Smooth muscle cell (in vitro differentiated cells): ENCODE data around the gene RECK. TPM values are rescaled to one million over a fixed set of nuclear protein-coding genes. Genes with fewer than 3 reads are reported as not detected.

Experiments used
- DNase-seq: peaks from one replicate; lab custom pipeline; 2025; ENCODE audit not compliant: unreplicated experiment; lab: John Stamatoyannopoulos, UW
- H2AFZ ChIP-seq: fragments of 200-600 bp; sonication (generic); 2 replicates; pipeline ENCODE4 v1.6.0; 2016; ENCODE audit warnings: antibody characterized with exemption, low read depth, mild to moderate bottlenecking
- H3F3A ChIP-seq: fragments of 200-600 bp; sonication (generic); 2 replicates; pipeline ENCODE4 v1.6.0; 2017; ENCODE audit warnings: antibody characterized with exemption, low read depth
- H3K27ac ChIP-seq: fragments of 200-600 bp; sonication (generic); 2 replicates; pipeline ENCODE4 v1.5.1; 2016; ENCODE audit warnings: low read depth, mild to moderate bottlenecking
- H3K27me3 ChIP-seq: fragments of 200-600 bp; sonication (generic); 2 replicates; pipeline ENCODE4 v1.6.1; 2016; ENCODE audit warnings: low read depth, mild to moderate bottlenecking
- H3K36me3 ChIP-seq: fragments of 200-600 bp; sonication (generic); 2 replicates; pipeline ENCODE4 v1.5.1; 2016; ENCODE audit warnings: low read depth
- H3K4me1 ChIP-seq: fragments of 200-600 bp; sonication (generic); 2 replicates; pipeline ENCODE4 v1.5.1; 2016; ENCODE audit warnings: low read depth
- H3K4me2 ChIP-seq: fragments of 200-600 bp; sonication (generic); 2 replicates; pipeline ENCODE4 v1.6.0; 2016; ENCODE audit warnings: mild to moderate bottlenecking
- H3K4me3 ChIP-seq: fragments of 200-600 bp; sonication (generic); 2 replicates; pipeline ENCODE4 v1.5.1; 2016; ENCODE audit warnings: mild to moderate bottlenecking
- H3K79me2 ChIP-seq: fragments of 200-600 bp; sonication (generic); 2 replicates; pipeline ENCODE4 v1.6.0; 2016; ENCODE audit warnings: low read depth, mild to moderate bottlenecking
- H3K9ac ChIP-seq: fragments of 200-600 bp; sonication (generic); 2 replicates; pipeline ENCODE4 v1.6.0; 2016; ENCODE audit warnings: low read depth
- H3K9me3 ChIP-seq: fragments of 200-600 bp; sonication (generic); replicated peaks from 2 replicates; pipeline ENCODE4 v1.5.1; 2016; ENCODE audit warnings: low read depth
- H4K20me1 ChIP-seq: fragments of 200-600 bp; sonication (generic); 2 replicates; pipeline ENCODE4 v1.6.0; 2016; ENCODE audit warnings: low read depth
- WGBS: methylation state at CpG from one replicate; pipeline ENCODE4 v1.1.7; 2016; ENCODE audit warnings: low lambda C conversion rate; 5-methylcytosine and 5-hydroxymethylcytosine counted together
- polyA plus RNA-seq: library from polyadenylated mRNA; unstranded; fragments of >200 nt; fragmentation: Nextera tagmentation; extraction: Ambion mirVana; gene quantifications from 2 replicates; pipeline ENCODE4 v1.2.1, GENCODE V29; 2016
- total RNA-seq: library from RNA; depleted of rRNA; stranded (reverse); fragments of >200 nt; gene quantifications from 2 replicates; pipeline ENCODE4 v1.2.3, GENCODE V29; 2014
- TF ChIP-seq, protein P1 (sequence below): fragments of 200-600 bp; sonication (generic); IDR thresholded peaks from 2 replicates; pipeline ENCODE4 v1.5.1; 2017; ENCODE audit warnings: borderline replicate concordance, mild to moderate bottlenecking, antibody characterized with exemption; ENCODE audit not compliant: insufficient read depth, poor library complexity, severe bottlenecking

RECK gene
- total and polyA plus RNA-seq, 2 experiments from 2014 or later: 42.9 to 50.0 TPM

- no peak for DNase-seq
- Histone ChIP-seq H3K4me1 (peaks cover 8% of the 10 kb centered on the region), H3K9ac (no peak overlapping the region), H3K4me2 (no peak overlapping the region), H3K27ac (no peak overlapping the region), H3K4me3 (no peak overlapping the region), H3F3A (peaks cover 3% of the 10 kb centered on the region), H3K9me3 (no peaks in the 10 kb centered on the region), H2AFZ (no peak overlapping the region), H4K20me1 (peaks cover 79% of the 10 kb centered on the region), H3K36me3 (peaks cover 3% of the 10 kb centered on the region), H3K79me2 (peaks cover 16% of the 10 kb centered on the region), H3K27me3 (no peaks in the 10 kb centered on the region)
- TF ChIP-seq, protein P1, sequence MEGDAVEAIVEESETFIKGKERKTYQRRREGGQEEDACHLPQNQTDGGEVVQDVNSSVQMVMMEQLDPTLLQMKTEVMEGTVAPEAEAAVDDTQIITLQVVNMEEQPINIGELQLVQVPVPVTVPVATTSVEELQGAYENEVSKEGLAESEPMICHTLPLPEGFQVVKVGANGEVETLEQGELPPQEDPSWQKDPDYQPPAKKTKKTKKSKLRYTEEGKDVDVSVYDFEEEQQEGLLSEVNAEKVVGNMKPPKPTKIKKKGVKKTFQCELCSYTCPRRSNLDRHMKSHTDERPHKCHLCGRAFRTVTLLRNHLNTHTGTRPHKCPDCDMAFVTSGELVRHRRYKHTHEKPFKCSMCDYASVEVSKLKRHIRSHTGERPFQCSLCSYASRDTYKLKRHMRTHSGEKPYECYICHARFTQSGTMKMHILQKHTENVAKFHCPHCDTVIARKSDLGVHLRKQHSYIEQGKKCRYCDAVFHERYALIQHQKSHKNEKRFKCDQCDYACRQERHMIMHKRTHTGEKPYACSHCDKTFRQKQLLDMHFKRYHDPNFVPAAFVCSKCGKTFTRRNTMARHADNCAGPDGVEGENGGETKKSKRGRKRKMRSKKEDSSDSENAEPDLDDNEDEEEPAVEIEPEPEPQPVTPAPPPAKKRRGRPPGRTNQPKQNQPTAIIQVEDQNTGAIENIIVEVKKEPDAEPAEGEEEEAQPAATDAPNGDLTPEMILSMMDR: no peak
- WGBS: 97% methylated on average over 3 of the region's 3 CpGs
Measured at GRCh38 chr9:36056896-36057295, 20.2 kb downstream of the RECK start.

DNA sequence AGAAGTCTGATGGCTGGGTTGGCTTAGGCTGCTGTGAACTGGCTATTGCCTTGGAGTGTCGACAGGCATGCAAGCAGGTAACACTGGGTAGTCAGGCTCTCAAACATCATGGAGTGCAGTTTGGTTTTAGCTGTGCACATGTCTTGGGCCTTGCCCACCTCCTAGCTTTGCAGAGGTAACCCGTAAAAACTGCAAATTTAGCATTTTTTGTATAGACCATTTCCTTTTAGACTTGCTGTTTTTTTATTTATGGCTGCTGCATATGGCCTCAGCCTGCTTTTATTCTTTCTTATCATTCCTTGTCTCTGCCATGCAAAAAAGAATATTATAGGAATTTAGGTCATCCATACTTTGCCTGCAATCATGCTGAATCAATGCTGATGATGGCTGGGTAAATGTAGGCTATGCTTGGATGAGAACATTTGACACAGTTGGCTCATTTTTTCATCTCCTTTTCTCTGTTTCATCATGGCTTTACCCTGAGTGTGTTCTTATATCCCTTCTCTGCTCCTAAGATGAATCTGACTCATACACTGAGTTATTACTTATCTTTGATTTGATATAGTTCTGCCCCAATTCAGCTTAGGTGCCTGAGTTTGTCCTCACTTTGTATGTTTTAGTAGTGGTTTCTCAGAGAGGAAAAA is 27.2 kb downstream of the RECK start:
- no peak for DNase-seq
- H3K4me2 ChIP-seq: no peak overlapping the region

GRCh38 chr9:36064448-36065037 is 27.8 kb downstream of the RECK start:
- H3K9ac ChIP-seq: no peak overlapping the region
- no peaks in the 10 kb centered on the region for H3F3A ChIP-seq
- H3K79me2 ChIP-seq: no peaks in the 10 kb centered on the region
- H3K4me3 ChIP-seq: no peak overlapping the region
- no peak overlapping the region for H3K27ac ChIP-seq
- peaks cover 56% of the 10 kb centered on the region for H4K20me1 ChIP-seq
- H3K27me3 ChIP-seq: no peaks in the 10 kb centered on the region
- TF ChIP-seq, protein P1: no peak
- peaks cover 22% of the 10 kb centered on the region for H3K36me3 ChIP-seq
- H3K9me3 ChIP-seq: no peaks in the 10 kb centered on the region
- no peak for DNase-seq
- H3K4me2 ChIP-seq: no peak overlapping the region
- H3K4me1 ChIP-seq: no peaks in the 10 kb centered on the region
- no peak overlapping the region for H2AFZ ChIP-seq
- WGBS: 50% methylated on average over 1 of the region's 1 CpG

More for the DNA sequence above, 27.2 kb downstream of the RECK start:
- Histone ChIP-seq H3K27ac (no peak overlapping the region), H3K4me3 (no peak overlapping the region), H3K4me1 (no peaks in the 10 kb centered on the region), H3K27me3 (no peaks in the 10 kb centered on the region), H3K36me3 (peaks cover 23% of the 10 kb centered on the region), H3F3A (no peaks in the 10 kb centered on the region), H4K20me1 (peaks cover 58% of the 10 kb centered on the region), H3K79me2 (no peaks in the 10 kb centered on the region), H3K9me3 (no peaks in the 10 kb centered on the region), H2AFZ (no peak overlapping the region), H3K9ac (no peak overlapping the region)
- WGBS: 98% methylated on average over 2 of the region's 2 CpGs
- TF ChIP-seq, protein P1: no peak
